VCaP (cell line): ENCODE data around the gene WIPF3.

ENCODE experiments used
- H3K27ac ChIP-seq: fragments of 450-650 bp; 2 replicates; pipeline ENCODE4 v1.5.1; 2017
- CTCF ChIP-seq: fragments of 450-650 bp; conservative IDR thresholded peaks from 2 replicates; pipeline ENCODE4 v1.5.1; 2017; ENCODE audit warnings: mild to moderate bottlenecking, moderate library complexity

WIPF3 gene

GRCh38 chr7:29879609-29880008, 73.3 kb downstream of the WIPF3 start:
- no peak for TF ChIP-seq CTCF
- H3K27ac ChIP-seq = no peak overlapping the region

GRCh38 chr7:29881724-29882123, 75.4 kb downstream of the WIPF3 start:
- no peak for TF ChIP-seq CTCF
- H3K27ac ChIP-seq = no peak overlapping the region

- H3K27ac ChIP-seq = no peak overlapping the region
- TF ChIP-seq CTCF = no peak
Observed at GRCh38 chr7:29882481-29882880, 76.2 kb downstream of the WIPF3 start.

- H3K27ac ChIP-seq = peak overlapping the region; percentile 91
Observed at GRCh38 chr7:29883462-29884398, 77.4 kb downstream of the WIPF3 start.

GRCh38 chr7:29884399-29885272, 78.3 kb downstream of the WIPF3 start:
- peak; percentile 29 for TF ChIP-seq CTCF
- H3K27ac ChIP-seq = peak overlapping the region; percentile 91

More at GRCh38 chr7:29883462-29884398, 77.4 kb downstream of the WIPF3 start:
- TF ChIP-seq CTCF = no peak

GRCh38 chr7:29885626-29886025, 79.3 kb downstream of the WIPF3 start:
- H3K27ac ChIP-seq = peak overlapping the region; percentile 91
- TF ChIP-seq CTCF = no peak

GRCh38 chr7:29886827-29887226, 80.5 kb downstream of the WIPF3 start:
- TF ChIP-seq CTCF = no peak
- no peak overlapping the region for H3K27ac ChIP-seq
